ENCODE data around the gene CHM. TPM values are rescaled to one million over a fixed set of nuclear protein-coding genes. Genes with fewer than 3 reads are reported as not detected.

CHM gene
- total RNA-seq, 4 donors from 2014 or later = 17.0 to 54.0 (median 23.0) TPM

- no peak for TF ChIP-seq CTCF (IDR thresholded peaks at IDR 0.05; ENCODE audit: low read depth)
Measured at GRCh38 chrX:85870585-85870984, 176.8 kb downstream of the CHM start.

- no peak for TF ChIP-seq CTCF (IDR thresholded peaks at IDR 0.05; ENCODE audit: low read depth)
Measured at GRCh38 chrX:85865324-85865723, 182.0 kb downstream of the CHM start.

GRCh38 chrX:85859426-85859825 lies 187.9 kb downstream of the CHM start:
- TF ChIP-seq CTCF (IDR thresholded peaks at IDR 0.05; ENCODE audit: low read depth) = no peak

GRCh38 chrX:85851418-85851817 lies 195.9 kb downstream of the CHM start:
- TF ChIP-seq CTCF (IDR thresholded peaks at IDR 0.05; ENCODE audit: low read depth) = no peak

- no peak for TF ChIP-seq CTCF (IDR thresholded peaks at IDR 0.05; ENCODE audit: low read depth)
Measured at GRCh38 chrX:85836868-85837267, 210.5 kb downstream of the CHM start.

GRCh38 chrX:85828771-85829170 lies 218.6 kb downstream of the CHM start:
- no peak for TF ChIP-seq CTCF (IDR thresholded peaks at IDR 0.05; ENCODE audit: low read depth)

- no peak for TF ChIP-seq CTCF (IDR thresholded peaks at IDR 0.05; ENCODE audit: low read depth)
Measured at GRCh38 chrX:85815203-85815751, 232.1 kb downstream of the CHM start.

Small RNA genes within 50 kb of the gene (small RNA-seq; reads per million reads assigned to genes)
- gene AL022401.1 (not detected), gene MIR361 (103 reads per million, percentile 97 among the genes with 10 or more reads in this experiment), gene NDUFA5P7 (not detected), gene RF00019 (0.49 reads per million)

Other genes starting within 250 kb of the CHM start
- under 1 TPM in 1 of 4 donors, not detected in 3; 0.49 TPM for gene DACH2, start 100.9 kb upstream of the CHM start, total RNA-seq